22Rv1 (cell line): ENCODE measurements around the gene AGTR1.

Experiments
- CTCF ChIP-seq: fragments of 450-650 bp; IDR thresholded peaks from 2 replicates; pipeline ENCODE4 v1.5.1; 2017; ENCODE audit warnings: mild to moderate bottlenecking
- ZFX ChIP-seq: fragments of 450-650 bp; IDR thresholded peaks from 2 replicates; pipeline ENCODE4 v1.6.1; 2017; ENCODE audit warnings: antibody characterized with exemption, borderline replicate concordance

- no peak for TF ChIP-seq CTCF
- TF ChIP-seq ZFX, result no peak
These were observed 33.0 kb downstream of the AGTR1 start for GRCh38 chr3:148730676-148731075.
